GM12892 (cell line): ENCODE data around the gene ZEB2.

Source experiments
- POLR2A ChIP-seq: IDR thresholded peaks from 2 replicates; pipeline ENCODE4 v1.6.1; 2011; ENCODE audit warnings: low read depth, low read length, control low read depth
- POLR2AphosphoS5 ChIP-seq: IDR thresholded peaks from 2 replicates; pipeline ENCODE4 v1.6.1; 2011; ENCODE audit warnings: low read depth, low read length, control low read depth
- TAF1 ChIP-seq: IDR thresholded peaks from 2 replicates; pipeline ENCODE4 v1.6.1; 2011; ENCODE audit warnings: low read depth, mild to moderate bottlenecking, control low read depth, low read length, borderline replicate concordance

- TF ChIP-seq POLR2A (no peak), TAF1 (no peak), POLR2AphosphoS5 (no peak)
Measured at GRCh38 chr2:144377914-144378313, 142.0 kb downstream of the ZEB2 start.
